Epidermal melanocyte (primary cell): ENCODE data around the gene PMIS2.

ENCODE experiments used
- DNase-seq: peaks from one replicate; pipeline ENCODE4 v3.0.0; 2011; ENCODE audit warnings: low spot score; ENCODE audit not compliant: insufficient read length

The PMIS2 gene

DNA sequence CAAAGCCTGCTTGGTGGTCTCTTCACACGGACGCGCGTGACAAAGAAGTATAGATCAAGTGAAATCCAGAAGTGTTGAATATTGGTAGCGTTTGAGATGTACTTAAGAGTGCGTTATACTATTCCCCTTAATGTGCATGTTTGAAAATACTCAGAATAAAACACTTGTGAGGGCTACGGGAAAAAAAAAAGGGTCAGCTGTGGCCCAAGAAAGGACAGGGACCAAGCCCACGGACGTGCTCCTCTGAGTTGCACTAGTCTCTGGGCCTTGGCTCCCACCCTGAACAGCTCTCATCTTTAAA is 42.2 kb downstream of the PMIS2 start:
- DNase-seq, result no peak

DNA sequence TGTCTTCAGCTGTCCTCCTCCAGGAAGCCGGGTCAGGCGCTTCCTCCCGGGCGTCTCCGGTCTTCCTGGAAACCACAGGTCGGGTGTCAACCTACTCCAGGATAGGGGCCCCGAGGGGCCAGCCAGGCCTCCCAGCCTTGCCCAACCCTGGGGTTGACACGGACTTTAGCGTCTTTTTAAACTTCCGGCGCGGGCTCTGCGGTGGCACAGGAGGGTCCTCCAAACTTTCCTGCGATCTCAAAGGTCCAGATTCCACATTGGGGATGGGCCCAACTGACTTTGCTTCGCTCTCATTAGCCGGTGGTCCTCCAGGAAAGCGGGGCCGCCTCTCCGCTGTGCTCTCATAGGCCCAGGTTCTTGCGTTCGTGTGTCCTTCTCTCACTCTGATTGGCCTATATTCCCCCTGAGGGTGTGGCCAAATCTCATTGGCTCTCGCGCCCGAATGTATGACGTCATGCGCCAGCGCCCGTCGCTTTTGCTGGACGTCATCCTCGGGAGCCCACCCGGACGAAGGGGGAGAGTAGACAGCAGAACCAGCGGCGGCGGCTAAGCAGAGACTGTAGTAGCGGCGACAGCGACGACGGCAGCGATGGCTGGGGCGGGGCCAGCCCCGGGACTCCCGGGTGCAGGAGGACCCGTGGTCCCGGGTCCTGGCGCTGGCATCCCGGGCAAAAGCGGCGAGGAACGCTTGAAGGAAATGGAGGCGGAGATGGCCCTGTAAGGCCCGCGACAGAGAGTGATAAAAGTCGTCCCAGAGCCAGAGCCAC is 42.8 kb downstream of the PMIS2 start, which contains the start of gene RBM42:
TSS of gene RBM42 (plus strand) at position 472 of the 767 bp plus-strand sequence. CDS start at position 590, 118 bp downstream.
- peak; percentile 100 for DNase-seq

DNA sequence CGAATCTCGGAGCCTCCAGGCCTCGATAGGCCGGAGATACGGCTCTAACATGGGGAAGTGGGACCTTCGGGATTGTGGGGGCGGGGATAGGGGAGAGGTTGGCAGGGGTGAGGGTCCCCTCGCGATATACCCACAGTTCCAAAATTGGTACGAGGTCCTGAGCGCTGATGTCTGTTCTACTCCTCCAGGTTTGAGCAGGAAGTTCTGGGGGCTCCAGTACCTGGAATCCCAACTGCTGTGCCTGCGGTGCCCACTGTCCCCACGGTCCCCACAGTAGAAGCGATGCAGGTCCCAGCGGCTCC is 43.3 kb downstream of the PMIS2 start:
- DNase-seq, result no peak

DNA sequence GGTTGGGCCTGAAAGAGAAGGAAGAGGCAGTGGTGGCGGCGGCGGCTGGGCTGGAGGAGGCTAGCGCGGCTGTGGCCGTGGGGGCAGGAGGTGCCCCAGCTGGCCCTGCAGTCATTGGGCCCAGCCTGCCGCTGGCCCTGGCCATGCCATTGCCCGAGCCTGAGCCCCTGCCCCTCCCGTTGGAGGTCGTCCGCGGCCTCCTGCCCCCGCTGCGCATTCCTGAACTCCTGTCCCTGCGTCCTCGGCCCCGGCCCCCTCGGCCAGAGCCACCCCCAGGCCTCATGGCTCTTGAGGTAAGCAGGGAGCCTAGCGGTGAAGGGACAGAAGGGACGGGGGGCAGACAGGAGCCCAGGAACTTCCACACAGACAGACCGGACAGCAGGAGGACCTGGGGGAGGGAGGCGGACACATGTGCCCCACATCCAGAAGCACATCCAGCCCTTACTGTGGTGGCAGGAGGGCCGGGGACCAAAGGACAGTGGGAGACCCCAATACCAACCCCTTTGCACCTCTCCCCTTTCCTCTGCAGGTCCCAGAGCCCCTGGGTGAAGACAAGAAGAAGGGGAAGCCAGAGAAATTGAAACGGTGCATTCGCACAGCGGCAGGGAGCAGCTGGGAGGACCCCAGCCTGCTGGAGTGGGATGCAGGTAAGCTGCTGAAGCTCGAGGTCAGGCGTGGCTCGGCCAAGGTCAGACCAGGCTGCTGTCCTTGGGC is 47.9 kb downstream of the PMIS2 start:
- DNase-seq, result no peak

DNA sequence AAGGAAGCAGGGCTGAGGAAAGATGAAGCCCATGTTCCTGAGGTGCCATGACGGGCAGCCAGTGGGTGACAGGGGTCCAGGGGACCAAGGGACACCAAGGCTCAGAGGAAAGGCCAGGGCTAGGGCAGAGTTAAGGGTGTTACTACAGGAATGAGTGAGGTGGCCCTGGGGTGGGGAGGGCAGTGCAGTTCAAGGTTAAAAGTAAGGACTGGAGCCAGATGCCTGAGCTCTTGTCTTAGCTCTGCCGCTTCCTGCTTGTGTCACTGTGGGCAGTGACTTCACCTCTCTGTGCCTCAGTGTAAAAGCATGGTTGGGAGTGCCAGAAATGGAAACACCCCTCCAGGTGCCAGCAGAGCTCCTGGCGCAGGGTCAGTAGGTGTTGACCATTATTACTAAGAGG is 50.7 kb downstream of the PMIS2 start:
- no peak for DNase-seq
